GM04504 (cell line): ENCODE results near the gene ATP5IF1.

ENCODE experiments used
- DNase-seq: peaks from one replicate; pipeline ENCODE4 v3.0.0-alpha.2; 2012; ENCODE audit warnings: low read depth

Gene ATP5IF1

GRCh38 chr1:28265577-28265976, 29.7 kb downstream of the ATP5IF1 start:
- no peak for DNase-seq

- DNase-seq = no peak
Observed at GRCh38 chr1:28266920-28267322, 31.0 kb downstream of the ATP5IF1 start.

- DNase-seq = no peak
Observed at GRCh38 chr1:28267633-28268032, 31.7 kb downstream of the ATP5IF1 start.

- DNase-seq = no peak
Observed at GRCh38 chr1:28269529-28269928, 33.6 kb downstream of the ATP5IF1 start.

GRCh38 chr1:28272215-28272852, 36.4 kb downstream of the ATP5IF1 start:
- DNase-seq = no peak

- DNase-seq = no peak
Observed at GRCh38 chr1:28273216-28273860, 37.4 kb downstream of the ATP5IF1 start.

GRCh38 chr1:28278763-28279162, 42.8 kb downstream of the ATP5IF1 start:
- no peak for DNase-seq

- no peak for DNase-seq
Observed at GRCh38 chr1:28279721-28280120, 43.8 kb downstream of the ATP5IF1 start.

- DNase-seq = no peak
Observed at GRCh38 chr1:28280501-28280900, 44.6 kb downstream of the ATP5IF1 start.

- no peak for DNase-seq
Observed at GRCh38 chr1:28280977-28281381, 45.1 kb downstream of the ATP5IF1 start.

GRCh38 chr1:28281608-28282425, 45.9 kb downstream of the ATP5IF1 start:
- no peak for DNase-seq

- no peak for DNase-seq
Observed at GRCh38 chr1:28282426-28283407, 46.8 kb downstream of the ATP5IF1 start.

GRCh38 chr1:28286111-28286510, 50.2 kb downstream of the ATP5IF1 start:
- no peak for DNase-seq
